MM.1S (cell line): Measurements from ENCODE around the gene STRN.

Experiments
- DNase-seq: peaks from one replicate; pipeline ENCODE4 v3.0.0-alpha.2; 2015
- H2AFZ ChIP-seq: fragments of 300-600 bp; sonication (generic); 2 replicates; pipeline ENCODE4 v1.6.0; 2016; ENCODE audit warnings: antibody characterized with exemption, low read length
- H3F3A ChIP-seq: fragments of 300-600 bp; sonication (generic); 2 replicates; pipeline ENCODE4 v1.6.1; 2016; ENCODE audit warnings: mild to moderate bottlenecking, antibody characterized with exemption, low read length, moderate library complexity, mixed read lengths; ENCODE audit not compliant: insufficient read depth
- H3K27ac ChIP-seq: fragments of 300-600 bp; sonication (generic); 2 replicates; pipeline ENCODE4 v1.5.1; 2016; ENCODE audit warnings: mild to moderate bottlenecking, low read length
- H3K27me3 ChIP-seq: fragments of 300-600 bp; sonication (generic); replicated peaks from 2 replicates; pipeline ENCODE4 v1.6.0; 2016; ENCODE audit warnings: low read length; ENCODE audit not compliant: insufficient read depth
- H3K36me3 ChIP-seq: fragments of 300-600 bp; sonication (generic); replicated peaks from 2 replicates; pipeline ENCODE4 v1.6.1; 2016; ENCODE audit warnings: mild to moderate bottlenecking, low read length, mixed read lengths; ENCODE audit not compliant: insufficient read depth
- H3K4me1 ChIP-seq: fragments of 300-600 bp; sonication (generic); 2 replicates; pipeline ENCODE4 v1.6.1; 2016; ENCODE audit warnings: low read length, mixed read lengths
- H3K4me2 ChIP-seq: fragments of 300-600 bp; sonication (generic); 2 replicates; pipeline ENCODE4 v1.6.0; 2016; ENCODE audit warnings: low read depth, low read length
- H3K4me3 ChIP-seq: fragments of 300-600 bp; sonication (generic); 2 replicates; pipeline ENCODE4 v1.5.1; 2016; ENCODE audit warnings: low read length, mixed read lengths
- H3K79me2 ChIP-seq: fragments of 300-600 bp; sonication (generic); 2 replicates; pipeline ENCODE4 v1.6.1; 2016; ENCODE audit warnings: mixed run types, low read length, mixed read lengths
- H3K9ac ChIP-seq: fragments of 300-600 bp; sonication (generic); 2 replicates; pipeline ENCODE4 v1.6.1; 2016; ENCODE audit warnings: low read length, mixed read lengths
- H3K9me2 ChIP-seq: fragments of 300-600 bp; sonication (generic); replicated peaks from 2 replicates; pipeline ENCODE4 v1.6.1; 2016; ENCODE audit warnings: mild to moderate bottlenecking, low read length, mixed read lengths; ENCODE audit not compliant: insufficient read depth
- H3K9me3 ChIP-seq: fragments of 300-600 bp; sonication (generic); replicated peaks from 2 replicates; pipeline ENCODE4 v1.6.1; 2016; ENCODE audit warnings: mild to moderate bottlenecking, low read length, mixed read lengths; ENCODE audit not compliant: insufficient read depth
- H4K20me1 ChIP-seq: fragments of 300-600 bp; sonication (generic); 2 replicates; pipeline ENCODE4 v1.6.1; 2016; ENCODE audit warnings: mild to moderate bottlenecking, low read length, moderate library complexity, mixed read lengths; ENCODE audit not compliant: insufficient read depth
- EZH2 ChIP-seq: fragments of 300-600 bp; sonication (generic); optimal IDR thresholded peaks from 2 replicates; pipeline ENCODE3; 2017; ENCODE audit warnings: low read depth, mild to moderate bottlenecking, antibody characterized with exemption, low read length, mixed read lengths
- EZH2phosphoT487 ChIP-seq: fragments of 300-600 bp; sonication (generic); IDR thresholded peaks from 2 replicates; pipeline ENCODE4 v1.6.1; 2018; ENCODE audit warnings: antibody characterized with exemption, low read length
- TF ChIP-seq, protein P1 (sequence below): fragments of 300-600 bp; sonication (generic); IDR thresholded peaks from 2 replicates; pipeline ENCODE4 v1.5.1; 2016; ENCODE audit warnings: antibody characterized with exemption, low read length, mixed read lengths

Gene STRN

DNA sequence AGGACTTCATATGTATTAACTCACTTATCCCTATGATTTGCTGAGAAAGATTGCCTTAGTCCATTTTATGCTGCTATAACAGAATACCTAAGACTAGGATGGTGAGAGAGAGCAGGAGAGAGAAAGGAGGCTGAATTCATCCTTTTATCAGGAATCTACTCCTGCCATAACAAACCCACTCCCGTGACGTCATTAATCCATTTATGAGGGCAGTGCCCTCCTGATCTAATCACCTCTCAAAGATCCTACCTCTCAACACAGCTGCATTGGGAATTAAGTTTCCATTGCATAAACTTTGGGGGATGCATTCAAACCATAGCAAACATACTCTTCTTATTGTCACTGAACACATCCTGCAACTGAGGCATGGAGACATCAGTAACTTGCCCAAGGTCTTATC is 147.8 kb downstream of the STRN start:
- H3F3A ChIP-seq = no peaks in the 10 kb centered on the region
- no peaks in the 10 kb centered on the region for H3K27me3 ChIP-seq
- H3K27ac ChIP-seq = no peak overlapping the region
- H3K4me3 ChIP-seq = no peak overlapping the region
- H3K79me2 ChIP-seq = no peaks in the 10 kb centered on the region
- H3K9me2 ChIP-seq = no peaks in the 10 kb centered on the region
- DNase-seq = no peak
- no peak overlapping the region for H3K4me2 ChIP-seq
- no peaks in the 10 kb centered on the region for H3K36me3 ChIP-seq
- H3K9ac ChIP-seq = no peak overlapping the region
- H3K9me3 ChIP-seq = no peaks in the 10 kb centered on the region
- H4K20me1 ChIP-seq = no peaks in the 10 kb centered on the region
- no peaks in the 10 kb centered on the region for H3K4me1 ChIP-seq
- TF ChIP-seq EZH2 (no peak), EZH2phosphoT487 (no peak)
- TF ChIP-seq, protein P1, sequence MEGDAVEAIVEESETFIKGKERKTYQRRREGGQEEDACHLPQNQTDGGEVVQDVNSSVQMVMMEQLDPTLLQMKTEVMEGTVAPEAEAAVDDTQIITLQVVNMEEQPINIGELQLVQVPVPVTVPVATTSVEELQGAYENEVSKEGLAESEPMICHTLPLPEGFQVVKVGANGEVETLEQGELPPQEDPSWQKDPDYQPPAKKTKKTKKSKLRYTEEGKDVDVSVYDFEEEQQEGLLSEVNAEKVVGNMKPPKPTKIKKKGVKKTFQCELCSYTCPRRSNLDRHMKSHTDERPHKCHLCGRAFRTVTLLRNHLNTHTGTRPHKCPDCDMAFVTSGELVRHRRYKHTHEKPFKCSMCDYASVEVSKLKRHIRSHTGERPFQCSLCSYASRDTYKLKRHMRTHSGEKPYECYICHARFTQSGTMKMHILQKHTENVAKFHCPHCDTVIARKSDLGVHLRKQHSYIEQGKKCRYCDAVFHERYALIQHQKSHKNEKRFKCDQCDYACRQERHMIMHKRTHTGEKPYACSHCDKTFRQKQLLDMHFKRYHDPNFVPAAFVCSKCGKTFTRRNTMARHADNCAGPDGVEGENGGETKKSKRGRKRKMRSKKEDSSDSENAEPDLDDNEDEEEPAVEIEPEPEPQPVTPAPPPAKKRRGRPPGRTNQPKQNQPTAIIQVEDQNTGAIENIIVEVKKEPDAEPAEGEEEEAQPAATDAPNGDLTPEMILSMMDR = no peak
- no peak overlapping the region for H2AFZ ChIP-seq

DNA sequence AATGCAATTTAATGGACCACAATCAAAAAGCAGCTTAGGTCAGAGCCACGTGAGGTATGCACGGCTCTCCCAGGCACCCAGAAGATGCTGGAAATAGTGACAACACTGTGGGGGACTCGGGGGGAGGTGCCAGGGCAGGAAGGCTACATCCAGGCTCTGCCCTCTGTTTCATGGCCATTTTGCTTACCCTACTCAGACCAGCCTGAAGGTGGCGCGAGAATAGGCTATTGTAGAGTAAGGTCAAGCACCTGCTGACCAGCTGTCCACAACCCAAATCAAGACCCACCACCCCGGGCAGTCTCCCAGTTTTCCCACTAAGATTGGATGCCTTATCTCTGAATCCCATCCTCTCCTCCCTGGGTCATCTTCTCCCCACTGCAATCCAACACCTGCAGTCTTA is 154.1 kb downstream of the STRN start:
- Histone ChIP-seq H3K27me3 (no peaks in the 10 kb centered on the region), H3K9ac (no peak overlapping the region), H3K36me3 (no peaks in the 10 kb centered on the region), H3K4me2 (no peak overlapping the region), H3K27ac (no peak overlapping the region), H3K9me2 (no peaks in the 10 kb centered on the region), H3K79me2 (no peaks in the 10 kb centered on the region), H3K4me1 (no peaks in the 10 kb centered on the region), H3F3A (no peaks in the 10 kb centered on the region), H4K20me1 (no peaks in the 10 kb centered on the region), H3K4me3 (no peak overlapping the region), H2AFZ (no peak overlapping the region), H3K9me3 (no peaks in the 10 kb centered on the region)
- no peak for DNase-seq
- TF ChIP-seq, protein P1 = no peak
- TF ChIP-seq EZH2 (no peak), EZH2phosphoT487 (no peak)

DNA sequence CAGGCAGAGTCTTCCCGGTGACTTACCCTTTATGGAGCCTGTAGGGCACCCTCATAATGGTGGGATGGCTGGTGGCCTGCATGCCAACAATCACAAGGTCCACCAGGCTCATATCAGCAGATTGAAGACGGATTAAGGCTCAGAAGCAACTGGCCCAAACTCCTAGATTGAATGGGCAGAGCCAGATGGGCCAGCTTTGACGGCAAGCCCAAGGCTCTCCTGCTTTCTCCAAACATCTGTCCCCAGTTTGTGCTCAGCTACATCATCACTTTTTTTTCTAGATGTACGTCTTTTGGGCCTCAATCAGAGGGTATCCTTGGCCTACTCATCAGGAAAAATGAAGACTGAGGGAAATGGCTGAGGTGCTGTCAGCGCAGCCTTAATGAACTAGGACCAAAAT is 155.3 kb downstream of the STRN start:
- Histone ChIP-seq H3K4me1 (no peaks in the 10 kb centered on the region), H3F3A (no peaks in the 10 kb centered on the region), H3K9me3 (no peaks in the 10 kb centered on the region), H3K27me3 (no peaks in the 10 kb centered on the region), H3K79me2 (no peaks in the 10 kb centered on the region), H3K9ac (no peak overlapping the region), H3K27ac (no peak overlapping the region), H2AFZ (no peak overlapping the region), H3K36me3 (no peaks in the 10 kb centered on the region), H3K4me3 (no peak overlapping the region), H3K9me2 (no peaks in the 10 kb centered on the region), H3K4me2 (no peak overlapping the region), H4K20me1 (no peaks in the 10 kb centered on the region)
- no peak for DNase-seq
- TF ChIP-seq EZH2 (no peak), EZH2phosphoT487 (no peak)
- TF ChIP-seq, protein P1 = no peak

DNA sequence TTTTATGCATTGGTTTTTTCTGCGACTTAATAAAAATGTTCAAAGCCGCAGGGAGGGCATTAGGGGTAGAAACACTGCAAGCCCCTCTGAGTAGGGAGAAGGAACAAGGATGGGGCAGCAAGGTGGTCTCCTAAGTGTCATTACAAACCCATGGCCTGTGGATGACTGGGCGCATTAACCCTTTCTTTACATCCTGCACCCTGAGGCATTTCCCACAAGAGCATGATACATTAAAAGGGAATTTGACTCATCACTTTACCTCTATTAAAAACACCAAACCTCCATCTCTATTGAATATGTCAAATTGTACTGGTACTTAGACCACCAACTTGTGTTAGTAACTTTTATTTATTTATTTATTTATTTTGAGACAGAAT is 157.3 kb downstream of the STRN start:
- Histone ChIP-seq H3K79me2 (no peaks in the 10 kb centered on the region), H3K36me3 (no peaks in the 10 kb centered on the region), H3K9me2 (no peaks in the 10 kb centered on the region), H3K4me3 (no peak overlapping the region), H3K9me3 (no peaks in the 10 kb centered on the region), H2AFZ (no peak overlapping the region), H3K9ac (no peak overlapping the region), H3K4me2 (no peak overlapping the region), H3K27ac (no peak overlapping the region), H4K20me1 (no peaks in the 10 kb centered on the region), H3K4me1 (no peaks in the 10 kb centered on the region), H3F3A (no peaks in the 10 kb centered on the region), H3K27me3 (no peaks in the 10 kb centered on the region)
- TF ChIP-seq EZH2phosphoT487 = no peak
- TF ChIP-seq, protein P1 = no peak
- TF ChIP-seq EZH2 = no peak
- DNase-seq = no peak
